Lung (tissue), 12 donors: Measurements from ENCODE around the gene NGEF. TPM values are rescaled to one million over a fixed set of nuclear protein-coding genes. Genes with fewer than 3 reads are reported as not detected.

Experiments
- ATAC-seq: fragments of 200-7000 bp; cut with Tn5 transposase; one replicate; pipeline ENCODE4 v1.9.1; 2020; ENCODE audit warnings: moderate number of reproducible peaks; ENCODE audit not compliant: insufficient read depth, low FRiP score
- DNase-seq, 3 donors: peaks; one replicate each; pipeline ENCODE4 v3.0.0-alpha.2; 2013 to 2017
- H3K27ac ChIP-seq, 2 donors: one replicate each; pipeline ENCODE4 v1.5.1; 2013; ENCODE audit warnings: mild to moderate bottlenecking in 2 of 2, moderate library complexity in 2 of 2, control low read depth in 1 of 2, inconsistent platforms in 1 of 2, low read depth in 1 of 2, low read length in 1 of 2
- H3K27me3 ChIP-seq, 3 donors: one replicate each; pipeline ENCODE4 v1.5.1; 2013; ENCODE audit warnings: low read length in 2 of 3; ENCODE audit not compliant: control insufficient read depth in 3 of 3, insufficient read depth in 3 of 3
- H3K36me3 ChIP-seq, 4 donors: one replicate each; pipeline ENCODE4 v1.5.1; 2013; ENCODE audit warnings: low read length in 4 of 4, mild to moderate bottlenecking in 1 of 4, moderate library complexity in 1 of 4; ENCODE audit not compliant: control insufficient read depth in 4 of 4, insufficient read depth in 4 of 4
- H3K4me1 ChIP-seq, 5 donors: one replicate each; pipeline ENCODE4 v1.5.1; 2013; ENCODE audit warnings: low read length in 5 of 5, mild to moderate bottlenecking in 2 of 5, moderate library complexity in 1 of 5; ENCODE audit not compliant: control insufficient read depth in 5 of 5, insufficient read depth in 5 of 5
- H3K4me3 ChIP-seq: one replicate; pipeline ENCODE4 v1.5.1; 2013; ENCODE audit warnings: mild to moderate bottlenecking, control low read depth, moderate library complexity
- H3K9ac ChIP-seq, 2 donors: one replicate each; pipeline ENCODE4 v1.5.1; 2013; ENCODE audit warnings: low read length in 2 of 2, control low read depth in 1 of 2; ENCODE audit not compliant: insufficient read depth in 1 of 2
- H3K9me3 ChIP-seq, 4 donors: one replicate each; pipeline ENCODE4 v1.5.1; 2013; ENCODE audit warnings: low read length in 3 of 4, mild to moderate bottlenecking in 1 of 4, moderate library complexity in 1 of 4; ENCODE audit not compliant: control insufficient read depth in 4 of 4, insufficient read depth in 3 of 4
- WGBS, 2 donors: extraction: QIAGEN DNeasy Blood & Tissue Kit; methylation state at CpG; one replicate each; pipeline ENCODE4 v1.1.7; 2013; 5-methylcytosine and 5-hydroxymethylcytosine counted together
- polyA plus RNA-seq, 2 donors: library from polyadenylated mRNA; stranded (reverse); fragments of 200-250 nt; gene quantifications; one replicate each; pipeline ENCODE4 v1.2.1, GENCODE V29; 2013
- total RNA-seq, 2 donors: library from RNA; depleted of rRNA in 1 of 2; stranded (reverse); fragments of >200 nt in 1 of 2; gene quantifications; one replicate each; pipeline ENCODE4 v1.2.1, GENCODE V29; 2014 to 2021
- TF ChIP-seq, protein P1 (sequence below): IDR thresholded peaks from 2 replicates; pipeline ENCODE4 v1.5.1; 2012; ENCODE audit warnings: mild to moderate bottlenecking; ENCODE audit errors: control extremely low read depth, extremely low read depth
- donor health status: control.
- donor health status: control.
- donor health status: Bipolar disorder and iron deficiency.
- donor health status: healthy.
- donor health status: DM: yes; HTN: yes; CAD: no.

NGEF gene
- total and polyA plus RNA-seq, 4 donors: 0.35 to 2.4 (median 1.5) TPM

DNA sequence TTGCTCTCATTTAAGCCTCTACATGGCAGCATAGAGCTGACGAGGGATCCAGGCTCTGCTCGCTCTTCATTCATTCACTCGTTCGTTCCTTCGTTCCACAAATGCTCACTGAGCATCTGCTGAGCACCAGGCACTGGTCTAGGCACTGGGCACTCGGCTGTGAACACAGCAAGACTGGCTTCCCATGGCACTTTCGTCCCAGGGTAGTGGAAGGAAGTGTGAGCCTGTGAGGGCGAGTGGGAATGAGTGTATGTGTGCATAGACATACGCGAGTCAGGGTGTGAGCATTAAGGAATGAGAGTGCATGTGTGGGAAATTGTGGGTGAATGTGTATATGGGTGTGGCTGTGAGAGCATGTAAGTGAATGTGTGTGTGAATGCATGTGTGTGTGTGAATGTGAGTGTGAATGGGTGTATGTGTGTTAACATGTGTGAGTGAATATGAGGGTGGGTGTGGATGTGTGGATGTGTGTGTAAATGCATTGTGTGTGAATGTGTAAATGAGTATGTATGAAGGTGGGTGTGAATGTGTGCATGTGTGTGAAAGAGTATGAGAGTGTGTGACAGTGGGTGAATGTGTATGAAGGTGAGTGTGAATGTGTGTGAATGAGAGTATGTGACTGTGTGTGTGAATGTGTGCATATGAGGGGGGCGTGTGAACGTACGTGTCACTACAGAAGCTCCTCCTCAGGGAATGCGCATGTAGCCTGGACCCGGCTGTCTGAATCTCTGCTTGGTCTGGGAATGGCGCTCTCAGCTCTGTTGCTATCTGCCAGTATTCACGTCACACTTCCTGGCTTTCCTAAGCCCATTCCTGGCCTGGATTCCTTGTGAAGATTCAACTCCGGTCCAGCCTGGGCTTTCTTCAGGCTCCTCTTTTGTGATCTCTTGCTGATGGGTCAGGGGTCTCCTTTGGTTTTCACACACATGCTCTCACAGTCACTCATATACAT lies 114.2 kb downstream of the NGEF start:
- ATAC-seq (no peak), DNase-seq (peak; percentile 55 to 90 (median 83))
- H3K4me3 ChIP-seq: no peak overlapping the region
- H3K4me1 ChIP-seq: peaks cover 0 to 8% (median 0%) of the 10 kb centered on the region in 5 donors
- H3K27me3 ChIP-seq: no peaks in the 10 kb centered on the region
- TF ChIP-seq, protein P1, sequence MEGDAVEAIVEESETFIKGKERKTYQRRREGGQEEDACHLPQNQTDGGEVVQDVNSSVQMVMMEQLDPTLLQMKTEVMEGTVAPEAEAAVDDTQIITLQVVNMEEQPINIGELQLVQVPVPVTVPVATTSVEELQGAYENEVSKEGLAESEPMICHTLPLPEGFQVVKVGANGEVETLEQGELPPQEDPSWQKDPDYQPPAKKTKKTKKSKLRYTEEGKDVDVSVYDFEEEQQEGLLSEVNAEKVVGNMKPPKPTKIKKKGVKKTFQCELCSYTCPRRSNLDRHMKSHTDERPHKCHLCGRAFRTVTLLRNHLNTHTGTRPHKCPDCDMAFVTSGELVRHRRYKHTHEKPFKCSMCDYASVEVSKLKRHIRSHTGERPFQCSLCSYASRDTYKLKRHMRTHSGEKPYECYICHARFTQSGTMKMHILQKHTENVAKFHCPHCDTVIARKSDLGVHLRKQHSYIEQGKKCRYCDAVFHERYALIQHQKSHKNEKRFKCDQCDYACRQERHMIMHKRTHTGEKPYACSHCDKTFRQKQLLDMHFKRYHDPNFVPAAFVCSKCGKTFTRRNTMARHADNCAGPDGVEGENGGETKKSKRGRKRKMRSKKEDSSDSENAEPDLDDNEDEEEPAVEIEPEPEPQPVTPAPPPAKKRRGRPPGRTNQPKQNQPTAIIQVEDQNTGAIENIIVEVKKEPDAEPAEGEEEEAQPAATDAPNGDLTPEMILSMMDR: no peak
- no peak overlapping the region for H3K27ac ChIP-seq
- 71 to 84% methylated on average over 18 of the region's 18 CpGs for whole genome bisulfite sequencing, 2 donors
- H3K9ac ChIP-seq: no peak overlapping the region
- no peaks in the 10 kb centered on the region for H3K36me3 ChIP-seq
- no peaks in the 10 kb centered on the region for H3K9me3 ChIP-seq

DNA sequence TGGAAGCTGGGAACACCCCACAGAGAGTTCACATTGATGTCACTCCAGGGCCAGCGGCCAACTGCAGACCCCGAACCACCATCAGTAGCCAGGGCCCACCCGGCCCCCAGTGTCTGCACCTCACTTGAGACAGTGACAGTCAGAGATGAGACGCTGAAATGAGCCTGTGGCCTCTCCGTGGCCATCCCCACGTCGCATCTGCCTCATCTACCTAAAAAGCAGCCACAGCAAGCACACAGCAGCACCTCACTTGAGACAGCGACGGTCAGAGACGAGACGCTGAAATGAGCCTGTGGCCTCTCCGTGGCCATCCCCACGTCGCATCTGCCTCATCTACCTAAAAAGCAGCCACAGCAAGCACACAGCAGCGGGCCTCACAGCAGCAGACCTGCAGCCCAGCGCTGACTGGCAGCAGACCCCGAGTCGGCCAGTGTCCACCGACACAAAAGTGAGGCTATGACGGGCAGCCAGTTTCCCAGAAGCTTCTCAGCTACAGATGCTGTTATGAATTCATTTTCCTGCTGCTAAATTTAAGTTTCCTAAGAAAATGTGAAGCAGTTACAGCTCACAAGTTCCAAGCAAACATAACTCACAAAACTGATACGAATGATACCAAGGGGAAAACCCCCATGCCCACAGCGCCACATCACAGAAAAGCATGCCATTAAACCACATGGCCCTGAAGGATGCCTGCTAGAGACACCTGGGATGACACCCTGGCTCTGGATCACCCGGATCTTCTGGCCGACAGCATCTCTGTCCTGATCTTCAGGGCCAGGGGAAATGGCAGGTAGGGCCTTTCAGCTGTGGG lies 115.3 kb downstream of the NGEF start:
- no peaks in the 10 kb centered on the region for H3K27me3 ChIP-seq
- H3K36me3 ChIP-seq: no peaks in the 10 kb centered on the region
- TF ChIP-seq, protein P1: no peak
- H3K9me3 ChIP-seq: no peaks in the 10 kb centered on the region
- DNase-seq (no peak), ATAC-seq (no peak)
- no peak overlapping the region for H3K27ac ChIP-seq
- no peak overlapping the region for H3K9ac ChIP-seq
- peaks cover 0 to 8% (median 0%) of the 10 kb centered on the region in 5 donors for H3K4me1 ChIP-seq
- WGBS, 2 donors: 92 to 97% methylated on average over 24 of the region's 24 CpGs
- no peak overlapping the region for H3K4me3 ChIP-seq

DNA sequence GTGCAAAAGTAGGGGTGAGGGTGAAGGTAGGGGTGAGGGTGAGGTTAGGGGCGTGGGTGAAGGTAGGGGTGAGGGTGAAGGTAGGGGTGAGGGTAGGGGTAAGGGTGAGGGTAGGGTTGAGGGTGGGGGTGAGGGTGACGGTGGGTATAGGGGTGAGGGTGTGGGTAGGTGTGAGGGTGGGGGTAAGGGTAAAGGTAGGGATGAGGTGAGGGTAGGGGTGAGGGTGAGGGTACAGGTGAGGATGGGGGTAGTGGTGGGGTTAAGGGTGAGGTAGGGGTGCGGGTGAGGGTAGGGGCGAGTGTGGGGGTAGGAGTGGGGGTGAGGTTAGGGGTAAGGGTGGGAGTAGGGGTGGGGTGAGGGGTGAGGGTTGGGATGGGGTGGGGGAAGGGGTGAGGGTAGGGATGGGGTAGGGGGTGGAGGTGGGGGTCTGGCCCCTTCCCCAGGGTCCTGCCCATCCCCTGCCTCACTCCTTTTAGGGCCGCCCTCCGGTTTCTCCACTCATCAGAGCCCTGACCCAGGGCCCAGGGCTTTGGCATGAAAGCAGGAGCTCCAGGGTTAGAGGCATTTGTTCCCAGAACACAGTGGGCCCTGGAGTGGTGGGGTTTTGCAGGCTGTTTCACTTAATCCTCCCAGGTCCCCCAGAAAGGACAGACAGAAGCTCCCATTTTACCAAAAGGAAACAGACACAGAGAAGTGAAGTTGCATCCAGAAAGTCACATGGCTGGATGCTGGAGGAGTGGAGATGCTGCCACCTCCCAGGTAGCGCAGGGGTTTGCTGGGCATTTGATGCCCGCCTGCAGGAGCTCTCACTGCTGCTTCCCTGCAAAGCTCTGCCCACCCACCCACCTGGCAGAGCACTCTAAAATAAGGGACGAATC lies 116.1 kb downstream of the NGEF start:
- ATAC-seq (no peak), DNase-seq (no peak)
- Histone ChIP-seq H3K27ac (no peak overlapping the region), H3K4me3 (no peak overlapping the region), H3K9ac (no peak overlapping the region), H3K36me3 (no peaks in the 10 kb centered on the region), H3K4me1 (peaks cover 0 to 8% (median 0%) of the 10 kb centered on the region in 5 donors), H3K27me3 (no peaks in the 10 kb centered on the region), H3K9me3 (no peaks in the 10 kb centered on the region)
- TF ChIP-seq, protein P1: no peak
- WGBS, 2 donors: 95 to 97% methylated on average over 9 of the region's 9 CpGs
